Natural killer cell (primary cell): ENCODE data around the gene PRDM8. TPM values are rescaled to one million over a fixed set of nuclear protein-coding genes. Genes with fewer than 3 reads are reported as not detected.

Experiments
- ATAC-seq, 3 donors: fragments of 150-1000 bp in 2 of 3; fragments of 200-7000 bp in 1 of 3; cut with Tn5 transposase; 1 replicate in 1 of 3; 2 replicates in 2 of 3; pipeline ENCODE4 v1.10.0; 2021; ENCODE audit warnings: mild to moderate bottlenecking in 2 of 3, moderate library complexity in 2 of 3
- DNase-seq, 2 donors: peaks; one replicate each; pipeline versions ENCODE4 v3.0.0 to v3.0.0-alpha.2; 2013 to 2021; ENCODE audit warnings: mixed read lengths in 1 of 2
- H3K27ac ChIP-seq: one replicate; pipeline ENCODE4 v1.5.1; 2013; ENCODE audit warnings: mild to moderate bottlenecking, low read length
- H3K27me3 ChIP-seq: one replicate; pipeline ENCODE4 v1.6.1; 2013; ENCODE audit warnings: low read length; ENCODE audit not compliant: control insufficient read depth, insufficient read depth
- H3K36me3 ChIP-seq: one replicate; pipeline ENCODE4 v1.6.1; 2013; ENCODE audit warnings: low read length; ENCODE audit not compliant: control insufficient read depth, insufficient read depth
- H3K4me1 ChIP-seq: one replicate; pipeline ENCODE4 v1.6.1; 2013; ENCODE audit warnings: low read length; ENCODE audit not compliant: control insufficient read depth, insufficient read depth
- H3K4me3 ChIP-seq: one replicate; pipeline ENCODE4 v1.5.1; 2013; ENCODE audit warnings: low read length
- H3K9me3 ChIP-seq: one replicate; pipeline ENCODE4 v1.6.1; 2013; ENCODE audit warnings: low read length; ENCODE audit not compliant: control insufficient read depth, insufficient read depth
- H3K27ac Mint-ChIP-seq, 2 donors: one replicate each; pipeline ENCODE4 v1.8.0; 2022; ENCODE audit warnings: mild to moderate bottlenecking in 2 of 2, mixed read lengths in 2 of 2, moderate library complexity in 1 of 2
- H3K27me3 Mint-ChIP-seq, 2 donors: one replicate each; pipeline ENCODE4 v1.8.0; 2022; ENCODE audit warnings: low read depth in 2 of 2, mixed read lengths in 2 of 2
- H3K36me3 Mint-ChIP-seq: one replicate; pipeline ENCODE4 v1.8.0; 2022; ENCODE audit warnings: mixed read lengths
- H3K4me1 Mint-ChIP-seq, 2 donors: one replicate each; pipeline ENCODE4 v1.8.0; 2022; ENCODE audit warnings: mixed read lengths in 2 of 2
- H3K4me3 Mint-ChIP-seq: one replicate; pipeline ENCODE4 v1.8.0; 2022; ENCODE audit warnings: mild to moderate bottlenecking, moderate library complexity, mixed read lengths
- H3K9me3 Mint-ChIP-seq, 2 donors: one replicate each; pipeline ENCODE4 v1.8.0; 2022; ENCODE audit warnings: mixed read lengths in 2 of 2
- CTCF ChIP-seq: fragments of 200-600 bp; IDR thresholded peaks from one replicate; pipeline ENCODE4 v1.8.0; 2022; ENCODE audit warnings: antibody characterized with exemption
- WGBS: methylation state at CpG from one replicate; pipeline ENCODE4 v1.1.7; 2013; ENCODE audit warnings: missing lambda C conversion rate; ENCODE audit not compliant: insufficient coverage; 5-methylcytosine and 5-hydroxymethylcytosine counted together
- intact Hi-C: fragments of 100-400 bp; cut with micrococcal nuclease; formaldehyde crosslinking; loops from one replicate; pipeline ENCODE4 v1.14.2; 2022
- total RNA-seq, 4 donors: library from RNA; stranded (reverse); fragments of 120-200 nt in 1 of 4; gene quantifications; one replicate each; pipeline versions ENCODE4 v1.2.3 to v1.2.4, GENCODE V29; 2013 to 2022

PRDM8 gene
- total RNA-seq, 3 donors from 2014 or later (not counting 1 experiment from before 2014, with no cell fraction given): 5.8 to 6.2 (median 6.0) TPM

GRCh38 chr4:80199004-80199560 lies 1.8 kb downstream of the PRDM8 start:
- peaks cover 39 to 51% of the 10 kb centered on the region in 2 donors for H3K27me3 Mint-ChIP-seq
- ATAC-seq (no peak), DNase-seq (no peak)
- Histone ChIP-seq H3K4me3 (no peak overlapping the region), H3K9me3 (no peaks in the 10 kb centered on the region), H3K4me1 (peaks cover 33% of the 10 kb centered on the region), H3K27me3 (peaks cover 2% of the 10 kb centered on the region), H3K36me3 (no peaks in the 10 kb centered on the region), H3K27ac (no peak overlapping the region)
- no peaks in the 10 kb centered on the region for H3K36me3 Mint-ChIP-seq
- no peak overlapping the region for H3K27ac Mint-ChIP-seq
- no peak for TF ChIP-seq CTCF
- WGBS: 95% methylated on average over 8 of the region's 8 CpGs
- no peak overlapping the region for H3K4me3 Mint-ChIP-seq
- intact Hi-C loops: no loop called here
- no peaks in the 10 kb centered on the region for H3K9me3 Mint-ChIP-seq
- peaks cover 17 to 32% of the 10 kb centered on the region in 2 donors for H3K4me1 Mint-ChIP-seq

DNA sequence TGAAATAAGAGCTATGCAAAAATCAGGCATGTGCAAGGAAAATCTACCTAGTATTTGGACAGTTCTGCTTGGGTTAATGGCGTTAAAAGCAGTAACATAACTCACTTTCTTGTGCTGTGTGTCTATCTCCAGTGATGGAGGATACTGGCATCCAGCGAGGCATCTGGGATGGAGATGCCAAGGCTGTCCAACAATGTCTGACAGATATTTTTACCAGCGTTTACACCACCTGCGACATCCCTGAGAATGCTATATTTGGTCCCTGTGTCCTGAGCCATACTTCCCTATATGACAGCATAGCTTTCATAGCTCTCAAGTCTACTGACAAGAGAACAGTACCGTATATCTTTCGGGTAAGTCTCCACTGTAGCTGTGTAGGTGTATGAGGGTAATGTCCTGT lies 2.6 kb downstream of the PRDM8 start:
- no peaks in the 10 kb centered on the region for H3K36me3 ChIP-seq
- no peak overlapping the region for H3K4me3 ChIP-seq
- H3K4me1 ChIP-seq: peaks cover 33% of the 10 kb centered on the region
- no peak overlapping the region for H3K27ac ChIP-seq
- intact Hi-C loops: no loop called here
- H3K36me3 Mint-ChIP-seq: no peaks in the 10 kb centered on the region
- peak overlapping the region; percentile 42 for H3K4me3 Mint-ChIP-seq
- no peak overlapping the region for H3K27ac Mint-ChIP-seq
- ATAC-seq (no peak), DNase-seq (no peak)
- H3K4me1 Mint-ChIP-seq: peaks cover 17 to 32% of the 10 kb centered on the region in 2 donors
- no peaks in the 10 kb centered on the region for H3K9me3 Mint-ChIP-seq
- 93% methylated on average over 4 of the region's 6 CpGs for WGBS
- H3K27me3 Mint-ChIP-seq: peaks cover 37 to 50% of the 10 kb centered on the region in 2 donors
- H3K27me3 ChIP-seq: peaks cover 2% of the 10 kb centered on the region
- no peak for TF ChIP-seq CTCF
- H3K9me3 ChIP-seq: no peaks in the 10 kb centered on the region

- Histone ChIP-seq H3K4me3 (peak overlapping the region; percentile 71), H3K4me1 (peaks cover 29% of the 10 kb centered on the region), H3K27me3 (peaks cover 2% of the 10 kb centered on the region), H3K27ac (peak overlapping the region; percentile 22), H3K36me3 (no peaks in the 10 kb centered on the region), H3K9me3 (no peaks in the 10 kb centered on the region)
- H3K27ac Mint-ChIP-seq: peak overlapping the region; percentile 66 to 71
- TF ChIP-seq CTCF: no peak
- intact Hi-C loops: loop anchor here (2.0 kb wide), 1 partner anchor 17 kb away; no protein-coding TSS in a partner anchor
- peaks cover 25 to 37% of the 10 kb centered on the region in 2 donors for H3K27me3 Mint-ChIP-seq
- DNase-seq (peak in 1 of 2 donors; percentile 88), ATAC-seq (peak; percentile 24 to 34 (median 28))
- peak overlapping the region; percentile 83 for H3K4me3 Mint-ChIP-seq
- no peaks in the 10 kb centered on the region for H3K9me3 Mint-ChIP-seq
- H3K4me1 Mint-ChIP-seq: peaks cover 17 to 32% of the 10 kb centered on the region in 2 donors
- no peaks in the 10 kb centered on the region for H3K36me3 Mint-ChIP-seq
- 49% methylated on average over 43 of the region's 43 CpGs for WGBS
These were observed 4.2 kb downstream of the PRDM8 start for GRCh38 chr4:80201252-80202151.
